KBM-7 (cell line): ENCODE data around the gene THAP11.
"Not testable (repeated sequence)": the region's sequence is repeated elsewhere in the genome, so short reads cannot be mapped to it uniquely, and the experiment has no call there.

Source experiments
- DNase-seq: peaks from one replicate; pipeline ENCODE4 v3.0.0-alpha.2; 2015
- in situ Hi-C: fragments of 300-500 bp; cut with MboI; formaldehyde crosslinking; loops from 2 replicates; pipeline ENCODE4 v1.14.3; 2020; ENCODE audit warnings: low sequenced_read_pairs, low pct_unique_long_range_greater_than_20kb, mixed read lengths

The THAP11 gene

GRCh38 chr16:67858500-67858899 lies 16.4 kb downstream of the THAP11 start:
- no peak for DNase-seq
- in situ Hi-C loops, result no loop called here

- in situ Hi-C loops, result no loop called here
- DNase-seq, result no peak
These were observed 18.7 kb downstream of the THAP11 start for GRCh38 chr16:67860589-67861398.

DNA sequence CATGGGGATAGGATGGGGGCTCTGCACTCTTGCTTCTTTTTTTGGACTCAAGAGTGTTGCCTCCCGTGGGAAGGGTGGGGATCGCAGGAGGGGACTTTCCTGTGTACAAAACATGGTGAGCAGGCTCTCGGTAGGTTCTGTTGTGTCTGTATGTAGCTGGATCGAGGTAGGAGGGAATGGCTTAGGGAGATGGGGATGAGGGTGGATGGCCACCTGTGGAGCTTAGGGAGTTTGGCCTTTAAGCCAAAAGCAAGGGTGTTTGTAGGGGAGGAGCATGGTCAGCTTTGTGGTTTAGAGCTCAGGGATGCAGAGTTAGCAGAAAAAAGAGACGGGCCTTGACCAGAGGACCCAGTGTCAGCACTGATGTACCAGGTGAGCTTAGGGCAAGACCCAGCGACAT lies 19.8 kb downstream of the THAP11 start:
- in situ Hi-C loops, result no loop called here
- no peak for DNase-seq

GRCh38 chr16:67862623-67863583 lies 20.8 kb downstream of the THAP11 start:
- no peak for DNase-seq
- in situ Hi-C loops, result no loop called here

DNA sequence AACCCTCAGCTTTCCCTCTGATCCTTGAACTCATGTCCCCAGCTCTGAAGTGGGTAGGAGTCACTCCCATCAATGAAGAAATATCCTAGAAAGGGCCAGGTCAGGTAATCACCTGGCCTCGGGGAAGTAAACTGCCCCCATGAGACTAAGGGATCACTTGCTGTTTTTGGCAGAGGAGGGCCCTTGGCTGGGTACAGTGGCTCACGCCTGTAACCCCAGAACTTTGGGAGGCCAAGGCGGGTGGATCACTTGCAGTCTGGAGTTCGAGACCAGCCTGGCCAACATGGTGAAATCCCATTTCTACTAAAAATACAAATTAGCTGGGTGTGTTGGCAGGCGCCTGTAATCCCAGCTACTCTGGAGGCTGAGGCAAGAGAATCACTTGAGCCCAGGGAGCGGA lies 21.9 kb downstream of the THAP11 start:
- in situ Hi-C loops, DNase-seq: not testable (repeated sequence)

- DNase-seq, result no peak
- in situ Hi-C loops, result no loop called here
These were observed 22.5 kb downstream of the THAP11 start for GRCh38 chr16:67864594-67864993.

GRCh38 chr16:67865318-67865717 lies 23.2 kb downstream of the THAP11 start:
- peak; percentile 51 for DNase-seq
- in situ Hi-C loops, result no loop called here

DNA sequence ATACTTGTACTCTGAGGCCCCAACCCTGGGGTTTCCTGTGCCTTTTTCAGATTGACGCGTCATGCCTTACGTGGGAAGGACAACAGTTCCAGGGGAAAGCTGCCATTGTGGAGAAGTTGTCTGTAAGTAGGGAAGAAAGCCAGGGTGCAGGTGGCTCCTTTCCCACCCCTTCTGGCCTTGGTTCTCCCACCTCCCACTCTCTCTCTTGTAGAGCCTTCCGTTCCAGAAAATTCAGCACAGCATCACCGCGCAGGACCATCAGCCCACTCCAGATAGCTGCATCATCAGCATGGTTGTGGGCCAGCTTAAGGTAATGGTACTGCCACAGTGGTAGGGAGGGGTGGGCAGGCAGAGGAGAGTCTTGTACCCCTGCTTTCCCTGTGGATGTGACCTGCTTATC lies 26.2 kb downstream of the THAP11 start:
- in situ Hi-C loops, result no loop called here
- DNase-seq, result no peak

- DNase-seq, result no peak
- in situ Hi-C loops, result no loop called here
These were observed 27.5 kb downstream of the THAP11 start for GRCh38 chr16:67869653-67870052.

DNA sequence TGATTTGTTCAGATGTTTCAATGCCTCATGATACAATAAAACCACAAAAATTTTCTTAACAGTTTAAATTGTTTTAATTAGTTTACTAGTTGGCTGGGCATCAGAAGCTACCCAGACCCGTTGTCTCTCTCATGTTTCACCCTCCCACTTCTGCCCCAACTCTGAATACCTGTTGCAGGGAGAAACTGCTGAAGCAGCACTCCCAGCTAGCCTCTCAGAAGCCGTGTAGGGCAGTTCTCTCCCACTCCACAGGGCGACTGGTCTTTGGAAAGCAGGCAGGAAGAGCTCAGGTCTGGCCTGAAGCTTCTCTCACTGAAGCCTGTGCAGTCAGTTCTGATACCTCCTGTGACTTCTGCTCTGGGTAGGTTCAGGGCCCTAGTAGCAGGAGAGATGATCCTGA lies 29.1 kb downstream of the THAP11 start:
- DNase-seq, result no peak
- in situ Hi-C loops, result no loop called here

- DNase-seq, result peak; percentile 31
- in situ Hi-C loops, result no loop called here
These were observed 30.1 kb downstream of the THAP11 start for GRCh38 chr16:67872131-67872630.

GRCh38 chr16:67872631-67873434 lies 30.7 kb downstream of the THAP11 start, which contains the start of gene EDC4:
EDC4 (plus strand) TSS chr16:67873052; CDS start chr16:67873262, 210 bp downstream.
- in situ Hi-C loops, result no loop called here
- DNase-seq, result peak; percentile 82

DNA sequence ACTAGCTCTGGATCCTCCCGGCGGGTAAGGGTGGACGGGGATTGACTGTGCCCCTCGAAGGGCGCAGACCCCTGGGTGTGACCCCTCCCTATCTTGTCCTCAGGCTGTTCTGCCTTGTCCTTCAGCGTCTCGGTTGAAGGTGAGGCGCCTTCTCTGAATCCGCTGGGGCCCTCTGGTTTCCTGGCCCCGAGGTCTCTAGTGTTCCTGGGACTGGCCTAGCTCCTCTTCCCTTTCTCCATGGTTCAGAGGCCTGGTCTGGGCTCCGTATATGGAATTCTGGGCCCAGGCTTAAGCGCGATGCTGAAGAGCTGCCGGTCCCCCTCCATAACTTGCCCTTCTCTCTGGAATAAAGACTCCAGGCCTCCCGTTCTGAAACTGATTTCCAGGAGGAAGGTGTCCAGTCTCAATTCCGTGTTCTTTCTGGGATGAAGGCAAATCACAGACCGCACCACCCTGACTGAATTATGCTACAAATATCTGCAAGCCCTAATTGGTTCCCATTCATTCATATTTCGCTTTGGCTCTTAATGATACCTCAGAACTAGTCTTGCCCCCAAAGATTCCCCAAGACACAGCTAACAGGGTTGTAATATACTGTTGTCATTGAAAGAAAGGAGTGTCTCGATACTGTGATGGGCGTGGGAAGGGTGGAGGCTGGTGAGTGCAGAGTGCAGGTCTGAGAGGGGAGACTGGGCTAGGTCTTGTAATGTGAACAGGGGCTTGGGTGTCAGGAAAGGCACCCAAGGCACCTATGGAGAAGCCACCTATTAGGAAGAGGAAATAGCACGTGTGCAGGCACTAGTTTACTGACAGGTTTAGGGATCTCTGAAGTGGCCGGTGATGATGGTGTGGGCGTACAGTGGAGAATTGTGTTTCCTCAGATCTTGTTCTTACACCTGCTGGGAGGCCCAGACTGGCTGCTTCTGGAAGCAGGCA lies 31.6 kb downstream of the THAP11 start:
- in situ Hi-C loops, result no loop called here
- no peak for DNase-seq

DNA sequence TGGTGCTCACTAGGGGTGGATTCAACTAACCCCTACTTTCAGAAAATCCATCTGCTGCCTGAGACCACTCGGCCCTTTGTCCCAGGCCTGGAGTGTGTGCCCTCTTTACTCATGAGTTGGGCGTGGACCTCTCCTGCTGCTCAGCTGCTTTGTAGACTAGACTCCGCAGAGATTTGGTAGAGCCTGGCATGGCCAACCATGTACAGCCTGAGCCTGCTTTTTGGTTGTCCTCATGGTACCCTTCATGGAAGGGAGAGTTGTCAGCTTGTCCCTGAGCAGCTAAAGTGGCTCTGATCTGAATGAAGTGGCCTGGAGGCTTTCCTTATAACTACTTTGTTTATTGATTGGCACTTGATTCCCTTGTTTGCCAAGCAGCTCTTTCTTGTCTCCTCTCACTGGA lies 32.3 kb downstream of the THAP11 start:
- in situ Hi-C loops, result no loop called here
- DNase-seq, result no peak

- no peak for DNase-seq
- in situ Hi-C loops, result no loop called here
These were observed 34.9 kb downstream of the THAP11 start for GRCh38 chr16:67877064-67877463.

GRCh38 chr16:67878232-67878631 lies 36.1 kb downstream of the THAP11 start:
- in situ Hi-C loops, result no loop called here
- DNase-seq, result no peak

DNA sequence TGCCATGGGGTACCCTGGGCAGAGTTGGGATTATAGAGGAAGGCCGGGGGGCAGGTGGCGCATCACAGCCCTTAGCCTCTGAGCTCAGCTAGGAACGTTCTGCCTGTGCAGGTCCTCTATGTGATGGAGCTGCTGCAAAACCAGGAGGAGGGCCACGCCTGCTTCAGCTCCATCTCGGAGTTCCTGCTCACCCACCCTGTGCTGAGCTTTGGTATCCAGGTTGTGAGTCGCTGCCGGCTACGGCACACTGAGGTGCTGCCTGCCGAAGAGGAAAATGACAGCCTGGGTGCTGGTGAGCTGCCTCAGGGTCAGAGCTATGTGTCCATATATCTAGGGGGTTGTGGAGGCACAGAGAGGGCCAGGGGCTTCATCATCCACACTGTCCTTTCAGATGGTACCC lies 36.7 kb downstream of the THAP11 start:
- DNase-seq, result no peak
- in situ Hi-C loops, result no loop called here

- DNase-seq, result no peak
- in situ Hi-C loops, result no loop called here
These were observed 37.3 kb downstream of the THAP11 start for GRCh38 chr16:67879462-67879861.
